ENCODE measurements around the gene PLXNB1.
"Not testable (repeated sequence)": the region's sequence is repeated elsewhere in the genome, so short reads cannot be mapped to it uniquely, and the experiment has no call there.

Gene PLXNB1, protein sequence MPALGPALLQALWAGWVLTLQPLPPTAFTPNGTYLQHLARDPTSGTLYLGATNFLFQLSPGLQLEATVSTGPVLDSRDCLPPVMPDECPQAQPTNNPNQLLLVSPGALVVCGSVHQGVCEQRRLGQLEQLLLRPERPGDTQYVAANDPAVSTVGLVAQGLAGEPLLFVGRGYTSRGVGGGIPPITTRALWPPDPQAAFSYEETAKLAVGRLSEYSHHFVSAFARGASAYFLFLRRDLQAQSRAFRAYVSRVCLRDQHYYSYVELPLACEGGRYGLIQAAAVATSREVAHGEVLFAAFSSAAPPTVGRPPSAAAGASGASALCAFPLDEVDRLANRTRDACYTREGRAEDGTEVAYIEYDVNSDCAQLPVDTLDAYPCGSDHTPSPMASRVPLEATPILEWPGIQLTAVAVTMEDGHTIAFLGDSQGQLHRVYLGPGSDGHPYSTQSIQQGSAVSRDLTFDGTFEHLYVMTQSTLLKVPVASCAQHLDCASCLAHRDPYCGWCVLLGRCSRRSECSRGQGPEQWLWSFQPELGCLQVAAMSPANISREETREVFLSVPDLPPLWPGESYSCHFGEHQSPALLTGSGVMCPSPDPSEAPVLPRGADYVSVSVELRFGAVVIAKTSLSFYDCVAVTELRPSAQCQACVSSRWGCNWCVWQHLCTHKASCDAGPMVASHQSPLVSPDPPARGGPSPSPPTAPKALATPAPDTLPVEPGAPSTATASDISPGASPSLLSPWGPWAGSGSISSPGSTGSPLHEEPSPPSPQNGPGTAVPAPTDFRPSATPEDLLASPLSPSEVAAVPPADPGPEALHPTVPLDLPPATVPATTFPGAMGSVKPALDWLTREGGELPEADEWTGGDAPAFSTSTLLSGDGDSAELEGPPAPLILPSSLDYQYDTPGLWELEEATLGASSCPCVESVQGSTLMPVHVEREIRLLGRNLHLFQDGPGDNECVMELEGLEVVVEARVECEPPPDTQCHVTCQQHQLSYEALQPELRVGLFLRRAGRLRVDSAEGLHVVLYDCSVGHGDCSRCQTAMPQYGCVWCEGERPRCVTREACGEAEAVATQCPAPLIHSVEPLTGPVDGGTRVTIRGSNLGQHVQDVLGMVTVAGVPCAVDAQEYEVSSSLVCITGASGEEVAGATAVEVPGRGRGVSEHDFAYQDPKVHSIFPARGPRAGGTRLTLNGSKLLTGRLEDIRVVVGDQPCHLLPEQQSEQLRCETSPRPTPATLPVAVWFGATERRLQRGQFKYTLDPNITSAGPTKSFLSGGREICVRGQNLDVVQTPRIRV (N-terminal part only)

DNA sequence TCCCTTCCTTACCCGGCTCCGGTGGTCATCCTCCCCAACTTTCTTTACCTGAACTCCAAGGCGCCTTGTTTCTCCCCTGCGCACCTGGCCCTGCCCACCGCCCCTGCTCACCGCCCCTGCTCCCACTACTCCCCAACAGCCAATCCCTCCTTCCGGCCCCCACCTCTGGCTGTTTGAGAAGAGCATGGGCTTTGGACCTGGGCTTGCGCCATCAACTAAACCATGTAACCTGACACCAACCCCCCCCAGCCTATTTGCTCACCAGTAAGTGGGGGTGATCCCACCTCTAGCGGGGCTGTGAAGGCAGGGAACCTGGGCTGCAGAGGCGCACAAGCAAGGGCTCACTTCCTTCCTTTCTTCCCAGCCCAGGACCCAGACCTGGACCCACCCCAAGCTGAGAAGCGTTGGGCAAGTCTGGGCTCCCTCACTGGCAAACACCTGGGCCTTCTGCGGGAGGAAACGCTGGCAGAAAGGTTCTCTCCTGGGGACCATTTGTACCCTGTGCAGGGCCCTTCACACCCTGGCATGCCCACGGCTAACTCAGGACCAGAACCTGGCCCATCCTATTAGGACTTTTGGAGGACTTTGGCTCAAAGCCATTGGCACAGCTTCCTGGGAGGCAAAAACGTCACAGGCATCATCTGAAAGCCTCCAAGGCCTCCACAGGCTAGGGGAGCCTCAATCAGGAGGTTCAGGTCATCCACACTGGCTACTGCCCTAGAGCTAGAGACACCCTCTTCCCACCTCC, at the start of gene PLXNB1:
Gene PLXNB1, minus strand, starts transcription at position 127 of the 748 bp plus-strand sequence. CDS start 5,475 bp downstream, outside the sequence.
- no peak for DNase-seq (ENCODE audit: low spot score)

DNA sequence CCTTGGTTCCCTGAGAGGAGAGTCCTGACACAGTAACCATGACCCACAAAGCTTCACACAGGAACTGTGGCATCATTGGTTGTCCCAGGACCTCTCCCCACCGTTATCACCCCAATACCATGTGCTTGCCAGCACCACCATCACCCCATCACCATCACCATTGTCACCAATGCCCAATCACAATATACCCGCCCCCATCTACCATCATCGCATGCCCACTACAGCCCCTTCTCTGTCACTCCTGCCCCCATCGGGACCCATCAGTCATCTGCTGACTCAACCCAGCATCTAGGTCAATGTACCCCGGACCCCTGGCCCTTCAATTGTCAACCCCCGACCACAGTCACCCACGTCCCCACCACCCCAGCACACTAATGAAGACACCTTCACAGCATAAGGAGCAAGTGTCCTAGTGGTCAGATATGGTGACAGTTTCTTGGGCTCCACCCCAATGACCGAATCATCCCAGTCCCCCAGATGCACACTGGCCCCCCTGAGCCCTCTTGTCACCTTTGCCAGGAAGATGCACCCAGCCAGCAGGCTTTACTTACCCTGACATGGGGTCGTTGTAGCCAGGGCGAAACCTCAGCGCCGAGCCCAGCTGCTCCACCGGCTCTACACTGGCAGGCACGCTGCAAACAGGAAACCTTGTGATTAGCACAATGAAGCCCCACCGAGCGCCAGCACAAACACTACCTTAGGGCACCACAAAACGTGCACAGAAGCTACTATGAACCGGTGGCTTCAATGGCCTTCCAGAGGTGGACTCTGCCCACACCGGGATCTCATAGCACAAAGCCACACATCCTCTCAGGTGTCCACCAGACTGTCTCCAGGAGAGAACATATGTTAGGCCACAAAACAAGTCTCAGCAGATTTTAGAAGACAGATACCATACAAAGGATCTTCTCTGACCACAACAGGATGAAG, 49.0 kb upstream of the PLXNB1 start:
- DNase-seq (ENCODE audit: low spot score) = no peak

DNA sequence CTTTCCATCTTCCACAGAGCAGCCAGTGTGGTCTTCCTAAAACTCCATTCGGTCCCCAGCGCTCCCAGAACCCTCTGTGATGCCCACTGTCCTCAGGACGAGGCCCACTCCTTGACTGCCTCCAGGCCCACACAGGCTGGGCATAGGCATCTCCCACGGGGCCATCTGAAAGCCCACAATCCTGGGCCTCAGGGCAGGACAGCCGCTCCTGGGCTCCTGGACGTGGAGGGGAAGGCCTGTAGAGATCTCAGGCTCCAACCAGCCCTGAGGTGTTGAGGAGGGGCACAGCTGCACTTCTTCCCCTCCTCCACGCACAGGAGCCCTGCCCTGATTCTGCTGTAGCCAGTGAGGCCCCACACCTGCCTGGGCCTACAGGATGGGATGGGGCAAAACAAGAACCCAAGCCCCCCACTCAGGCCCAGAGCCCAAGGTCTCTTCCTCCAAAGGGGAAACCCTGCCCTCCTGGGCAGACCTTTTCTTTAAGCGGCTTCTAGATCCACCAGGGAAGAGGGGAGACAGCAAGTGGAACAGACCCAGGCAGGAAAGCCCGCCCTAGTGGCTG, 48.2 kb upstream of the PLXNB1 start:
- no peak for DNase-seq (ENCODE audit: low spot score)

DNA sequence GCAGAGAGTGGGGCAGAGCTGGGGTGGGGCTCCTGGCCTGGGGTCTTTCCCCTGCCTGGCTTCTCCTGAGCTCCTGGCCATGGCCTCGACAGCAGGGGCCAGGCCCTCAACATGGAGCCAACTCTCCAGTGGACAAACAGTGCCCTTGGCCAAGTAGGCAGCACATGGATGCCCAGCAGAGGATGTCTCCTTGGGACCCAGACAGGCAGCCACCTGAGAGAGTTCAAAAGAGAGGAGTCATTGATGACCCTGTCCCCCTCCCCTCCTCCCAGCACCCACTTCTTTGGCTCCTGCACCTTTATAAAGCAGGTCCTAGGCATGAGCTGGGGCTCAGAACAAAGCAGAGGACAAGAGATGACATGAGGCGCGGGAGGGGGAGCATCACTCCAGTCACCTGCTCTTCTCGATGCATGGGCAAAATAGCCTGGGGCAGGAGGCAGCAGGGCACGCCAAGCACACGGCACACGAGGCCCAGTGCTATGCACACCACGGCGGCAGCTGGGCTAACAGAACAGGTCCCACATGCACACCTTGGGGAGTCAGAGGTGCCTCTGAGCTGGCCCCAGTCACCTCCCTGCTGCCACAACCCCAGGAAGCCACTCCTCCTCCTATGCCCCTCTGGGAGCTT, 46.7 kb upstream of the PLXNB1 start:
- no peak for DNase-seq (ENCODE audit: low spot score)

DNA sequence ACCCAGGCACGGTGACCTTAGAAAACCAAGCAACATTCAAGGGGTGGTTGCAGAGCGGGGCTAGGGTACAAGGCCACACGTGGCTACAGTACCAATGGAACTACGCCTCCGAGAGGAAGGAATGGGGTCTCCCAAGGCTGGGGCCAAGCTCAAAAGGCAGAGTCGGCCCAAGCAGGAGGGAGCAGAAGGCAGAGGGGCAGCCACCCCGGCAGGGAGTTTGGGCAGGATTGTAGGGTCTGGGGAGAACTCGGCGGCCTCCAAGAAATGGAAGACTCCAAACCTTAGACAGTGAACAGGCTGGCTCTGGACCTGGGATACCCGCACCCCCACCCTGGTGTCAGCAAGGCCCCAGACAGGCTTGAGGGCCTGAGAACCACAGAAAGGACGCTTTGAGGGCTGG, 45.3 kb upstream of the PLXNB1 start:
- DNase-seq (ENCODE audit: low spot score) = no peak

DNA sequence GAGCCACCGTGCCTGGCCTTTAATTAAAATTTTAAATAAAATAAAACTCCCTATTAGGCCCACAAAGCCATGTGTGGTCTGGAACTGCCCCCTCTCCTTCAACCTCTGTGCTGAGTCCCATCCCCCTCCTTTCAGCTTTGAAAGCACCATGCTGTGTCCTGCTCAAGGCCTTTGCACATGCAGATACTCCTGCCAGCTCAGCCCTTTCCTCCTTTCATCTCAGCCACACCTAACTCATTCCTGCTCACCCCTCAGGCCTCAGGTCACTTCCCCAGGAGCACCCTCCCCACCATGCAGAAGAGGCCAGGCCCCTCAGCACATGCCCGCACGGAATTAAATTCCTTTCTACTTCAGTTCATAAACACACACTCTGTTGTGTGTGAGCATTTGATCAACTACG, 44.7 kb upstream of the PLXNB1 start:
- DNase-seq (ENCODE audit: low spot score) = no peak

DNA sequence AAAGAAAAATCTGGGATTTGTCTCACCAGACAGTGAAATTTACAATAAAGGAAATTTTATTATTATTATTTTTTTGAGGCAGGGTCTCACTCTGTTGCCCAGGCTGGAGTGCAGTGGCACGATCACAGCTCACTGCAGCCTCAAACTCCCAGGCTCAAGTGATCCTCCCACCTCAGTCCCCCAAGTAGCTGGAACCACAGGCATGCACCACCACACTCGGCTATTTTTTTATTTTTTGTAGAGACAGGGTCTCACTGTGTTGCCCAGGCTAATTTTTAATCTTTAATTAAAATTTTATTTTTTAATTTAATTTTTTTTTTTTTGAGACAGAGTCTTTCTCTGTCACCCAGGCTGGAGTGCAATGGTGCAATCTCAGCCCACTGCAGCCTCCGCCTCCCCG, 44.1 kb upstream of the PLXNB1 start:
- not testable (repeated sequence) for DNase-seq (ENCODE audit: low spot score)

DNA sequence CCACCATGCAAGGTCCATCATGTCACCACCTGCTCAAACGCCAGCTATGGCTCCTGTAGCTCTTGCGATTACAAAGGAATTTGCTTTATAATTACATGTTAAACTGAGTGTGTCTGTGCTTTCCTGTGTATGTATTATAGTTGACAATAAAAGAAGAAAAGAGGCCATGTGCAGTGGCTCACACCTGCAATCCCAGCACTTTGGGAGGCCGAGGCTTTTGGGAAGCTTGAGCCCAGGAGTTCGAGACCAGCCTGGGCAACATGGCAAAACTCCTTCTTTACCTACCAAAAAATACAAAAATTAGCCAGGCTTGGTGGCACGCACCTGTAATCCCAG, 43.7 kb upstream of the PLXNB1 start:
- no peak for DNase-seq (ENCODE audit: low spot score)

DNA sequence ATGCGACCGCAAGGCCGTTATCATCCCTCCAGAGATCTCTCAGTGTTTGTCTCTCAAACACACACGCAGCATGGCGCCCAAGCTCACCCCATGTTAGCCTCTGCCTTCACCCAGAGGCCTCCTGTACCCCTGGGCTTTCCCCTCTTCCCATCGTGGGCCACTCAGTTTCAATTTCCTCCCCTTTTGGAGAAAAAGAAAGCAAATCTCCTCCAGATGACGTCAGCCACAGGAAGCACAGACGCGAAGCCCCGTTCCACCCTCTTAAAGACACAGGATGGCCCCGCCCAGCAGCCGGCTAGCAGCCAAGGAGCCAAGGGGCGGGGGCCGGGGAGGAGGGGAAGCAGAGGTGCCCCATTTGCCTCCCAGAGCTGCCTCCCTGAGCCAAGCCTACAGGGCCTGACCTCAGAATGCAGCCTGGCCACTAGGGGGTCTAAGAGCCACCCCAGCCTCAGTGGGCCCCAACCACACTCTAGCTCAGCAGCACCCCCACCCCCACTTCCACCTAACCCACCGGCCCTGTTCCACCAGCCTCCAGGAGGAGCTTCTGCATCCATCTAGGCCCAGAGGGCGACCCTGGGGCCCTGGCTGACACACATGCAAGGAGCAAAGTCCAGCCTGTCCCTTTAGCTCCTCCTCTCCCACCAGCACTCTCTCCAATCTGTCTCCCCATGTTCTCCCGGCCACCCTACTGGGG, 43.2 kb upstream of the PLXNB1 start:
- DNase-seq (ENCODE audit: low spot score) = peak; percentile 92

DNA sequence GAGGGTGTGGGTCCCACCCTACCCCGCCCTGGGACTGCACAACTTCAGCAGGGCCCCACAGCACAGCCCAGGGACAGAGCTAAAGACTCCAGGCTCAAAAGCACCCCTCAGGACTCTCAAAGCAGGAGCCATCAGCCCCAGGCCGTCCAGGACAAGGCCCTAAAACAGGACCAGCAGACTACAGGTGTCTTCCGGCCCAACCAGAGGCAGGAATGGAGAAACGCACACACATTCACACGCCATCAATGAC, 42.7 kb upstream of the PLXNB1 start:
- no peak for DNase-seq (ENCODE audit: low spot score)

DNA sequence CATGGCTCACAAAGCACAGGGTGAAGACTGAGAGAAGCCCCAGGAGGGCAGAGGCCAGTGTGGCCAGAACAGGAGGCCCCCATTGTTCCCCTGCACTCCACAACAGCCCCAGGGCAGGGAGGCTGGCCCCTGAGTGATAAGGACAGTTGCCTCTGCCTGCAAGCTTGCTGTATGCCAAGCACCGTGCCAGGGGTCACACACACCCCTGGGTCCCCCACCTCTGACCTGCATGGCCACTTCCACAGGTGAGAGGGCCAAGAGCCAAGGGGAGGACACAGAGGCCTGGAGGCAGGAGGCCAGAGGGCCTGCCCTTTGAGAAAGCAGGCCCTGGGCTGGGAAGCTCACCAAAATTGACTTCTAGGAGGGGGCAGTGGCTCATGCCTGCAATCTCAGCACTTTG, 40.4 kb upstream of the PLXNB1 start:
- no peak for DNase-seq (ENCODE audit: low spot score)

DNA sequence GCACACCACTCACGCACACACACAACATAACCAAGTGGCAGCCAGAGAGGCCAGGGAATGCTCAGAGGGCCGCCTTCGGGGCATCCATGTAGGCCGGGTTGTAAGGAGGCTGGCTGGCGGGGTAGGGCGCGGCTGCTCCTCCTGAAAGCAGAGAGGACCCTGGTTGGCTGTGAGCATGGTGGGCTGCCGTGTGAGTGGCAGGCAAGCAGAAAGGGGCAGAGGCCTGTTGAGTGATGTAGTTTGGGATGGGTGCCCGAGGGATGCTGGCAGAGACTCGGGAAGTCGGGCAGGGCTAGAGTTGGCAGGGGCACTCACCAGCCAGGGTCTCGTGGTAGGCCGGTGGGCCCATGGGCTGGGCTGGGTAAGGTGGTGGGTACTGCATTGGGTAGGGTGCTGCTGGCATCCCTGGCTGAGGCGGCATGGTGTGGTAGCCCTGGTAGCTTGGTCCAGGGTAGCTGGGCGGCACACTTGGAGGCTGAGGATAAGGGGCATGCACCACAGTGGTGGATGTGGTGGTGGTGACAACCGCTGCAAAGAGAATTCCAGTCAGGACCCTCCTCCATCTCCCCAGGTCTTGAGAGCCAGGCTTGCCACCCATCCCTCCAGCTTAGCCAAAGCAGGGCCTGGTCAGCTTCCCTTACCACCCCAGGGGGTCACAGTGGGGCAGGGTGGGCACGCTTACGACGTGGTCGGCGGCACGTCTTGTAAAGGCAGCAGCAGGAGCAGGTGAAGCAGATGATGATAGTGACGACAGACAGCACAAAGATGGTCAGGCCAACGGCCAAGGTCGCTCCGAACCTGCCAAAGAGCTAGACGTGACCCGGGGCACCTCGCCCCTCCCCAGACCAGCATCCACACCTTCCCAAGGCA, 39.4 kb upstream of the PLXNB1 start:
- no peak for DNase-seq (ENCODE audit: low spot score)

DNA sequence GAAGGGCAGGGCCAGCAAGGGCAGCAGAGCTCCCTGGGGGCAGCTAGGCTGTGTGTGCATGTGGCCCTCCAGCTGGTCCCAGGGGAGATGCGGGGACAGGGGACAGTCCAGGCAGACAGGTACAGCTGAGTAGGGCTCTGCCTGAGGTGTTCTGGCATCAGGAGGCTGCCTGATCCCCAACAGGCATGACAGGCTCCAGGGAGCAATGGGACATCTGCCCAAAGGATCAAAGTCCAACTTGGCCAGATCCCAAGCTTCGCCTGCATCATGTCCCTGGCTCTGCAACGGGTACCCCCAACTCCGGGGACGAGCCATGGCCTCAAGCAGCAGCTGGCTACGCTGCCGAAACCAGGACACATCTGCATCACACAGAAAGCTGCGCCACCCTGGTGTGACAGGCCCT, 38.4 kb upstream of the PLXNB1 start:
- DNase-seq (ENCODE audit: low spot score) = no peak

DNA sequence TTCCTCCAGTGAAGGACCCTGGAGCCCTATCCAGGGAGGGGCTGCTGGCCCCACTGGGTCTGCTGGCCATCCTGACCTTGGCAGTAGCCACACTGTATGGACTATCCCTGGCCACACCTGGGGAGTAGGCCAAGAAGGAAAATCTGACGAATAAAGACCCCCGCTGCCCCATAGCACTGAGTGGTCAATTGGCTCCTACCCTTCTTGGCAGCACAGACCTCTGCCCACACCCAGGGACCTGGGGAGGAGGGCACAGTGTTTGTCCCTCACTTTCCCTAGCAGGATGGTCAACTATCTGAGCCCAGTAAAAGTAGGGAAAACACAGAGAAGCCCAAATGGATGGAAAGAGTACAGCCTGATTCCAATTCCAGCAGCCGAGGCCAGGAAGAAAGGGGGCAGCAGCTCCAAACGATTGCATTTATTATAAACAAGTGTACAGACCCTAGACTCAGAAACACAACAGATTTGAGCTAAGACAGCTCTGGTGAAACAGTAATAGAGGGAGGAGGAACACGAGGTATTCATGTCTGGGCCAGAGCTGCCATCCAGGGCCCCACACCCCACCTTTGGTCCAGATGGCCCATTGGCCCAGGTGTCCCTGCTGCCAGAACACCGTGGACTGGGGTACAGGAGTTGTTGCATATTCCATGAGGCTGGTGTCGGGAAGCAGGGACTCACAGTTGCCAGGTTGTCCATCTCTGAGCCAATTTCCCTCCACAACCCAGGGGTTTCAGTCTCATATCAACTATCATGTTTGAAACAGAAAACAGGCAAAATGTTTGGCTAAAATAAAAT, 37.8 kb upstream of the PLXNB1 start:
- no peak for DNase-seq (ENCODE audit: low spot score)

DNA sequence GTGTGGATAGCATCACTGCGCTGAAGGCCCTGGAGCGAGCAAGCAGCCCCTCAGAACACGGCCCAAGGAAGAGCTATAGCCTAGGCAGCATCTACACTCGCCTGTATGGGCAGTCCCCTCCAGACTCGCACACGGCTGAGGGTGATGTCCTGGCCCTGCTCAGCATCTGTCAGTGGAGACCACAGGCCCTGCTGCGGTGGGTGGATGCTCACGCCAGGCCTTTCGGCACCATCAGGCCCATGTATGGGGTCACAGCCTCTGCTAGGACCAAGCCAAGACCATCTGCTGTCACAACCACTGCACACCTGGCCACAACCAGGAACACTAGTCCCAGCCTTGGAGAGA, 37.2 kb upstream of the PLXNB1 start:
- DNase-seq (ENCODE audit: low spot score) = no peak

DNA sequence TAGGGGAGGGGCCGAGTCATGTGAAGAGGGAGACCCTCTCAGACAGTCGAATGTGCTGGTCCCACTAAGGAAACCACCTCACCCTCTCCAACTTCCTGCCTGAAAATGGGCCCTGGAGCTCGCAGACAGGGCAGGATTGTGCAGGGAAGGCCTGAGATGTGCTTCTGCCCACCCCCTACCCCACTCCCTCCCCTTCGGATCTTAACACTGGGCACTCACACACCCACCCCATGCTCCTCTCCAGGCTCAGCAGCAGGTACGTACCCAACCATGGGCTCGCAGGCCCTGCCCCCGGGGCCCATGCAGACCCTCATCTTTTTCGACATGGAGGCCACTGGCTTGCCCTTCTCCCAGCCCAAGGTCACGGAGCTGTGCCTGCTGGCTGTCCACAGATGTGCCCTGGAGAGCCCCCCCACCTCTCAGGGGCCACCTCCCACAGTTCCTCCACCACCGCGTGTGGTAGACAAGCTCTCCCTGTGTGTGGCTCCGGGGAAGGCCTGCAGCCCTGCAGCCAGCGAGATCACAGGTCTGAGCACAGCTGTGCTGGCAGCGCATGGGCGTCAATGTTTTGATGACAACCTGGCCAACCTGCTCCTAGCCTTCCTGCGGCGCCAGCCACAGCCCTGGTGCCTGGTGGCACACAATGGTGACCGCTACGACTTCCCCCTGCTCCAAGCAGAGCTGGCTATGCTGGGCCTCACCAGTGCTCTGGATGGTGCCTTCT, 36.7 kb upstream of the PLXNB1 start:
- DNase-seq (ENCODE audit: low spot score) = no peak

All from AG08396 (cell line).